Mesendoderm (in vitro differentiated cells): Measurements from ENCODE around the gene TAS2R20.

Experiments
- DNase-seq: peaks from one replicate; pipeline ENCODE4 v3.0.0; 2013
- H2AK5ac ChIP-seq: 2 replicates; pipeline ENCODE4 v1.6.1; 2013; ENCODE audit warnings: low read length, inconsistent platforms
- H2BK120ac ChIP-seq: 2 replicates; pipeline ENCODE4 v1.6.1; 2013; ENCODE audit warnings: low read depth, mild to moderate bottlenecking, low read length, moderate library complexity, mixed read lengths
- H2BK15ac ChIP-seq: replicated peaks from 2 replicates; pipeline ENCODE4 v1.6.1; 2013; ENCODE audit warnings: low read depth, mild to moderate bottlenecking, moderate library complexity
- H2BK5ac ChIP-seq: 2 replicates; pipeline ENCODE4 v1.6.1; 2013; ENCODE audit warnings: low read length, inconsistent platforms
- H3K18ac ChIP-seq: 2 replicates; pipeline ENCODE4 v1.6.1; 2013; ENCODE audit warnings: mild to moderate bottlenecking, low read length, mixed read lengths
- H3K23ac ChIP-seq: one replicate; pipeline ENCODE4 v1.6.1; 2013; ENCODE audit warnings: low read length
- H3K27ac ChIP-seq: 2 replicates; pipeline ENCODE4 v1.5.1; 2013; ENCODE audit warnings: low read depth, mild to moderate bottlenecking, inconsistent platforms, low read length, moderate library complexity
- H3K27me3 ChIP-seq: 2 replicates; pipeline ENCODE4 v1.6.1; 2013; ENCODE audit warnings: low read length, control low read depth, mild to moderate bottlenecking, inconsistent platforms; ENCODE audit not compliant: insufficient read depth, poor library complexity
- H3K36me3 ChIP-seq: 2 replicates; pipeline ENCODE4 v1.6.1; 2013; ENCODE audit warnings: low read length, inconsistent platforms; ENCODE audit not compliant: control insufficient read depth, insufficient read depth
- H3K4ac ChIP-seq: one replicate; pipeline ENCODE4 v1.6.1; 2013; ENCODE audit warnings: low read depth, mild to moderate bottlenecking, low read length, moderate library complexity
- H3K4me1 ChIP-seq: 2 replicates; pipeline ENCODE4 v1.6.1; 2013; ENCODE audit warnings: low read depth, low read length, inconsistent platforms; ENCODE audit not compliant: control insufficient read depth
- H3K4me2 ChIP-seq: 2 replicates; pipeline ENCODE4 v1.6.1; 2013; ENCODE audit warnings: low read length
- H3K4me3 ChIP-seq: 2 replicates; pipeline ENCODE4 v1.5.1; 2013; ENCODE audit warnings: mild to moderate bottlenecking, low read length
- H3K56ac ChIP-seq: one replicate; pipeline ENCODE4 v1.6.1; 2013; ENCODE audit warnings: low read length
- H3K79me1 ChIP-seq: 2 replicates; pipeline ENCODE4 v1.6.1; 2013; ENCODE audit warnings: low read length, inconsistent platforms
- H3K79me2 ChIP-seq: 2 replicates; pipeline ENCODE4 v1.6.1; 2013; ENCODE audit warnings: mild to moderate bottlenecking, low read length; ENCODE audit not compliant: control insufficient read depth, insufficient read depth
- H3K9ac ChIP-seq: 2 replicates; pipeline ENCODE4 v1.6.1; 2013; ENCODE audit warnings: low read length, inconsistent platforms
- H4K5ac ChIP-seq: one replicate; pipeline ENCODE4 v1.6.1; 2013; ENCODE audit warnings: low read length
- H4K8ac ChIP-seq: one replicate; pipeline ENCODE4 v1.6.1; 2013; ENCODE audit warnings: low read depth, mild to moderate bottlenecking, control low read depth, low read length, moderate library complexity
- WGBS: extraction: QIAGEN DNeasy Blood & Tissue Kit; methylation state at CpG from one replicate; pipeline ENCODE4 v1.1.7; 2013; ENCODE audit warnings: low lambda C conversion rate, missing lambda C conversion rate; ENCODE audit not compliant: insufficient coverage; ENCODE audit errors: extremely low coverage; 5-methylcytosine and 5-hydroxymethylcytosine counted together

Gene TAS2R20

GRCh38 chr12:11007608-11008007 is 9.5 kb upstream of the TAS2R20 start:
- Histone ChIP-seq H2BK15ac (no peak overlapping the region), H3K79me2 (no peaks in the 10 kb centered on the region), H3K23ac (no peak overlapping the region), H3K36me3 (no peaks in the 10 kb centered on the region), H3K18ac (no peak overlapping the region), H3K4ac (no peak overlapping the region), H4K8ac (no peak overlapping the region), H3K27ac (no peak overlapping the region), H3K4me1 (no peaks in the 10 kb centered on the region), H3K9ac (no peak overlapping the region), H4K5ac (no peak overlapping the region), H3K27me3 (no peaks in the 10 kb centered on the region), H3K79me1 (no peaks in the 10 kb centered on the region), H3K4me2 (no peak overlapping the region), H3K56ac (no peak overlapping the region), H2AK5ac (no peak overlapping the region), H2BK5ac (no peak overlapping the region), H3K4me3 (no peak overlapping the region), H2BK120ac (no peak overlapping the region)
- no CpG with 5 or more reads among the region's 1 CpG for WGBS
- DNase-seq, result no peak

- Histone ChIP-seq H3K4me3 (no peak overlapping the region), H3K18ac (no peak overlapping the region), H2BK5ac (no peak overlapping the region)
Observed at GRCh38 chr12:10994307-10994706, 3.8 kb downstream of the TAS2R20 start.

GRCh38 chr12:10989107-10989506 is 9.0 kb downstream of the TAS2R20 start:
- Histone ChIP-seq H3K23ac (no peak overlapping the region), H3K4me1 (no peaks in the 10 kb centered on the region), H3K27me3 (no peaks in the 10 kb centered on the region), H3K4me2 (no peak overlapping the region), H3K27ac (no peak overlapping the region), H3K79me1 (no peaks in the 10 kb centered on the region), H4K5ac (no peak overlapping the region), H3K4me3 (no peak overlapping the region), H3K36me3 (no peaks in the 10 kb centered on the region), H2AK5ac (no peak overlapping the region), H3K56ac (no peak overlapping the region), H3K9ac (no peak overlapping the region), H2BK5ac (no peak overlapping the region), H4K8ac (no peak overlapping the region), H3K79me2 (no peaks in the 10 kb centered on the region), H2BK15ac (no peak overlapping the region), H3K18ac (no peak overlapping the region), H3K4ac (no peak overlapping the region), H2BK120ac (no peak overlapping the region)
- no peak for DNase-seq
- WGBS, result no CpG with 5 or more reads among the region's 2 CpGs

More at GRCh38 chr12:10994307-10994706, 3.8 kb downstream of the TAS2R20 start:
- H2BK15ac ChIP-seq, result no peak overlapping the region
- H4K8ac ChIP-seq, result no peak overlapping the region
- no peak overlapping the region for H2BK120ac ChIP-seq
- H3K79me2 ChIP-seq, result no peaks in the 10 kb centered on the region
- WGBS, result no CpG with 5 or more reads among the region's 3 CpGs
- H3K27ac ChIP-seq, result no peak overlapping the region
- no peaks in the 10 kb centered on the region for H3K36me3 ChIP-seq
- H3K9ac ChIP-seq, result no peak overlapping the region
- H3K23ac ChIP-seq, result no peak overlapping the region
- no peak overlapping the region for H4K5ac ChIP-seq
- no peak overlapping the region for H3K56ac ChIP-seq
- no peaks in the 10 kb centered on the region for H3K79me1 ChIP-seq
- no peak overlapping the region for H3K4me2 ChIP-seq
- no peaks in the 10 kb centered on the region for H3K4me1 ChIP-seq
- no peaks in the 10 kb centered on the region for H3K27me3 ChIP-seq
- no peak overlapping the region for H3K4ac ChIP-seq
- DNase-seq, result no peak
- H2AK5ac ChIP-seq, result no peak overlapping the region

GRCh38 chr12:10986812-10987211 is 11.3 kb downstream of the TAS2R20 start, which contains the start of gene TAS2R50:
TSS of gene TAS2R50 (minus strand) at chr12:10986912. CDS start at chr12:10986860, 52 bp downstream.
- DNase-seq, result no peak
- no peak within 1 kb of the TSS for H2BK120ac ChIP-seq
- H3K4me2 ChIP-seq, result no peak within 1 kb of the TSS
- no peak within 1 kb of the TSS for H2AK5ac ChIP-seq
- H4K5ac ChIP-seq, result no peak within 1 kb of the TSS
- no peak within 1 kb of the TSS for H2BK5ac ChIP-seq
- no peak within 1 kb of the TSS for H3K18ac ChIP-seq
- no peak within 1 kb of the TSS for H4K8ac ChIP-seq
- WGBS, result no CpG with 5 or more reads among the region's 2 CpGs
- H3K23ac ChIP-seq, result no peak within 1 kb of the TSS
- no peak within 1 kb of the TSS for H3K56ac ChIP-seq
- no peak within 1 kb of the TSS for H3K9ac ChIP-seq
- H2BK15ac ChIP-seq, result no peak within 1 kb of the TSS
- H3K79me1 ChIP-seq, result no peaks in the 10 kb centered on the region
- no peaks in the 10 kb centered on the region for H3K36me3 ChIP-seq
- H3K4me1 ChIP-seq, result no peaks in the 10 kb centered on the region
- H3K79me2 ChIP-seq, result no peaks in the 10 kb centered on the region
- no peak within 1 kb of the TSS for H3K4me3 ChIP-seq
- no peaks in the 10 kb centered on the region for H3K27me3 ChIP-seq
- no peak within 1 kb of the TSS for H3K4ac ChIP-seq
- no peak within 1 kb of the TSS for H3K27ac ChIP-seq

GRCh38 chr12:10982244-10982643 is 15.9 kb downstream of the TAS2R20 start:
- H3K36me3 ChIP-seq, result no peaks in the 10 kb centered on the region

GRCh38 chr12:10974965-10975364 is 23.1 kb downstream of the TAS2R20 start:
- no peak overlapping the region for H2BK15ac ChIP-seq
- no peaks in the 10 kb centered on the region for H3K4me1 ChIP-seq
- no peaks in the 10 kb centered on the region for H3K79me1 ChIP-seq
- H3K23ac ChIP-seq, result no peak overlapping the region
- H2AK5ac ChIP-seq, result no peak overlapping the region
- no peak overlapping the region for H3K18ac ChIP-seq
- H2BK120ac ChIP-seq, result no peak overlapping the region
- no peak overlapping the region for H2BK5ac ChIP-seq
- no peak overlapping the region for H3K27ac ChIP-seq
- no peak overlapping the region for H4K8ac ChIP-seq
- H3K9ac ChIP-seq, result no peak overlapping the region
- no peak overlapping the region for H3K4ac ChIP-seq
- WGBS, result no CpG with 5 or more reads among the region's 3 CpGs
- H3K56ac ChIP-seq, result no peak overlapping the region
- H3K4me3 ChIP-seq, result no peak overlapping the region
- H3K27me3 ChIP-seq, result no peaks in the 10 kb centered on the region
- no peak for DNase-seq
- no peaks in the 10 kb centered on the region for H3K79me2 ChIP-seq
- no peak overlapping the region for H4K5ac ChIP-seq
- H3K36me3 ChIP-seq, result no peaks in the 10 kb centered on the region
- no peak overlapping the region for H3K4me2 ChIP-seq

More at GRCh38 chr12:10982244-10982643, 15.9 kb downstream of the TAS2R20 start:
- Histone ChIP-seq H2BK5ac (no peak overlapping the region), H2AK5ac (no peak overlapping the region), H4K8ac (no peak overlapping the region), H3K4me3 (no peak overlapping the region), H3K27ac (no peak overlapping the region), H3K27me3 (no peaks in the 10 kb centered on the region), H3K18ac (no peak overlapping the region), H3K56ac (no peak overlapping the region), H3K23ac (no peak overlapping the region), H4K5ac (no peak overlapping the region), H3K79me2 (no peaks in the 10 kb centered on the region), H3K4ac (no peak overlapping the region), H3K4me2 (no peak overlapping the region), H3K4me1 (no peaks in the 10 kb centered on the region), H3K79me1 (no peaks in the 10 kb centered on the region), H2BK15ac (no peak overlapping the region), H3K9ac (no peak overlapping the region), H2BK120ac (no peak overlapping the region)
- DNase-seq, result no peak
- no CpG with 5 or more reads among the region's 5 CpGs for WGBS
